Muscle of back (tissue), 11 donors: ENCODE measurements around the gene POLR2C. TPM values are rescaled to one million over a fixed set of nuclear protein-coding genes. Genes with fewer than 3 reads are reported as not detected.

Source experiments
- DNase-seq, 3 donors: peaks; one replicate each; pipeline versions ENCODE4 v3.0.0 to v3.0.0-alpha.2; 2013
- polyA plus RNA-seq, 10 donors: library from polyadenylated mRNA; unstranded; fragments of 120-200 nt; gene quantifications; one replicate each; pipeline ENCODE4 v1.2.1, GENCODE V29; 2013; ENCODE audit not compliant: insufficient read length in 10 of 10

The POLR2C gene
- polyA plus RNA-seq, 10 donors = 41.6 to 53.7 (median 47.0) TPM

GRCh38 chr16:57501492-57501891, 39.0 kb downstream of the POLR2C start:
- no peak for DNase-seq

DNA sequence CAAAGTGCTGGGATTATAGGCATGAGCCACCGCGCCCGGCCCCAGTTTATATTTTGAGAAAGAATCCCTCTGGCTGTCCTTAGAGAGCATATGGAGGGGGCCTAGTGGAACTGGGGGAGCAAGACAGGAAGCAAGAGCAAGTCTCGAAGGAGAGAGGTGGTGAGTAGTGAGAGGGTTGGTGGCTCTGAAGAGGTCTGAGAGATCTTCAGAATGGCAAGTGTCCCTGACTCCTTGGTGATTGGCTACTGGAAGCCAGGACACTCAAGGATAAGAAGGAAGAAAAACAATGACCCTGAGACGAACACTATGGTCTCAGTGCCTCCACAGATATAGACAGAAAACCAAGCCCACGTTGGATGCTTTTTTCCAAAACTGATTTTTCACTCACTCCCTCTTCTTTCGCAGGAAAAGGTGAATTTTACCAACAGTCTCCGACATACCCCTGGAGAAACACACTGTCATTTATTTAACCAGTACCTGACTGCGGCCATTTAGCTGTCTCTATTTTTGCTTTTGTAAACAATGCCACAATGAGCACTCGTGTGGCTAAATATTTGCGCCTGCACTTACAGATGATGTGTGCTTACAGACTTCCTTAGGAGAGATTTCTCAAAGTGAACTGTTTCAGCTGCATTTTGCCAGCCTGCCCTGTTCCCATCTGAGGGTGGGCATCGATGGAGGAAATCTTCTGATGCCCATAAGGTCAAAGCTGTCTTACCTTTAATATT, 39.7 kb downstream of the POLR2C start:
- no peak for DNase-seq

- DNase-seq = no peak
Measured at GRCh38 chr16:57503366-57503765, 40.9 kb downstream of the POLR2C start.

DNA sequence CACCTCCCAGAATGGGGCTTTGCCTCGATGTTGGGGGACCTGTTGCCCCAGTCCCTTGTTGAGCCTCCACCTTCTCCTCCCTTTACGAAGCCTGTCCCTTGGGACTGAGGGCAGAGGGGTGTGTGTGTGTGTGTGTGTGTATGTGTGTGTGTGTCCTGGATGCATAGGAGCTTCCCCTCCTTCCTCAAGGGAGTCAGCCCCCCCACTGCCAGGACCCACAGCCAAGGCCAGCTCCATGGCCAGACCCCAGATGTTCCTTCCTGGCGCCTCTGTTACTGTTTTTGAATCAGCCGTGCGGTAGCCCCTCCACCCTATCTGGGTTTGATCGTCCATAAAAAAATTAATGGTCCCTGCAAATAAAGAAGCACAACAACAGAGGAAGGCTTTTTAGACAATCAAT, 41.5 kb downstream of the POLR2C start:
- DNase-seq = no peak

DNA sequence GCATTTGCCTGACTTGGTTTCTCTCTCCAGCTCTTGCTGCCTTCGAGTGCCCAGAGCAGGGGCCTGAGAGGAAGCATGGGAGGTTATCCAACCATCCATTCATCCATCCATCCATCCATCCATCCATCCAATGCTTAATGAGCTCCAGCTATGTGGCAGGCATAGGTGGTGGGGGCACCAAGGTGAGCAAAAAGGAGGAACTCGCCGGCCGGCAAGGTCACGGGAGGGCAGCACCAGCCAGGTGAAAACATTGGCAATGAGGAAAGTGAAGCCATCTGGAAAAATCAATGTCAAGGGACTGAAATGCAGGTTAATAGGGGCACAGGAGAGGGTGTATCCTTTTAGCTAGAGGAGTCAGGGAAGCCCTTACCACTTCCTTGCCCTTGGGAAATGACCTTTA, 42.0 kb downstream of the POLR2C start:
- no peak for DNase-seq

DNA sequence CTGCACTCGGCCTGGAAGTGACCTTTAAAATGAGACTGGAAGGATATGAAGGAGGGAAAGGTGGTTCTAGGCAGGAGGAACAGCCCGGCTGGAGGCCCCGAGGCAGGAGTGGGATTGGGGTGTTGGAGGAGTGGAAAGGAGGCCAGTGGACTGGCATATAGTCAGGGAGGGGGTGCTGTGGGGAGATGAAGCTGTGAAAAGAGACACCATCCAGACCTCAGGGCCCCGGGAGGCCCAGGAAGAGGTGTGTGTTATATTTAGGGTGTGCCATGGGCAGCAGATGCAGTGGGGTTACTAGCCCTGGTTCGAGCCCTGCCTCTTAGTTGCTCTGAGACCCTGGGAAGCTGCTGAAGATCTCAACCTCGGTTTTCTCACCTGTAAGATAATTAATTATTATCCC, 42.7 kb downstream of the POLR2C start:
- DNase-seq = no peak

DNA sequence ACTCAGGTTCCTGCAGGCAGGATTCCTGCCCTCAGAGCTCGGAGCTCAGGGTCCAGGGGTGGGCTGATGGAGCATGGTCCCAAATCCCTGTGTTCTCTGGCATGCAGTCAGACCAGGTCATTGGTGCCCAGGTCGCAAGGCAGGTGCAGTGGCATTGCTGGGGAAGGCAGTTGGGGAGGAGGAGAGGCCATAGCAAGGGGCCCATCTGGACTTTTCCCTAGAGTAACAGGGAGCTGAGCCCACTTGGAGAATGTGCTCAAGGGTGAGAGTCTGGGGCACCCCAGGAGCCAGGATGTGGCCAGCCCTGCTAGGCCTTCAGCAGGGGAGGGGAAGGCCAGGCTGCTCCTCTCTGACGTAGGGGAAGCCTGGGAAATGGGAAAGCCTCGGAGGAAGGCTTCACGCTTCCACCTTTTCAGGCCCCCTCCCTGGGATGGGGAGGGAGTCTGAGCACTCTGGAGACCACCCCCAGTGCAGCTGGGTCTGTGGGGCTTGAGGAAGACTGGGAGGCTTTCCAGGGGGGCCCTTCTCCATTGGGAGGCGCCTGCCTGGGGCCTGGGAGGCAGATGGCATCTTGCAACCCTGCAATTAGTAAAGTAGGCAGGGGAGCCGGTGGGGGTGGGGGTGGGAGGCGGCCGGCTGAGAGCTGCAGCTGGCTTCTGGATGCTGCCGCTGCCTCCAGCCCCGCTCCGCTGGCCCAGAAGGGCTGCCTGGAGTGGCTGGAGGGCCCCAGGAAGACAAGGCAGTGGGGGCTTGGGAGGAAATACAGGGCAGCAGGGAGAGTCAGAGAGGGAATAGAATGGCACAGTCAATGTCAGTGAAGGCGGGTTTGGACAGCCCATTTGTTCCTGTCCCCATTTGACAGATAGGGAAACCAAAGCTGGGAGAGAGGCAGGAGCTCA, 44.9 kb downstream of the POLR2C start:
- DNase-seq = no peak

- no peak for DNase-seq
Measured at GRCh38 chr16:57508035-57508425, 45.6 kb downstream of the POLR2C start.

GRCh38 chr16:57509231-57509923, 46.9 kb downstream of the POLR2C start:
- no peak for DNase-seq

DNA sequence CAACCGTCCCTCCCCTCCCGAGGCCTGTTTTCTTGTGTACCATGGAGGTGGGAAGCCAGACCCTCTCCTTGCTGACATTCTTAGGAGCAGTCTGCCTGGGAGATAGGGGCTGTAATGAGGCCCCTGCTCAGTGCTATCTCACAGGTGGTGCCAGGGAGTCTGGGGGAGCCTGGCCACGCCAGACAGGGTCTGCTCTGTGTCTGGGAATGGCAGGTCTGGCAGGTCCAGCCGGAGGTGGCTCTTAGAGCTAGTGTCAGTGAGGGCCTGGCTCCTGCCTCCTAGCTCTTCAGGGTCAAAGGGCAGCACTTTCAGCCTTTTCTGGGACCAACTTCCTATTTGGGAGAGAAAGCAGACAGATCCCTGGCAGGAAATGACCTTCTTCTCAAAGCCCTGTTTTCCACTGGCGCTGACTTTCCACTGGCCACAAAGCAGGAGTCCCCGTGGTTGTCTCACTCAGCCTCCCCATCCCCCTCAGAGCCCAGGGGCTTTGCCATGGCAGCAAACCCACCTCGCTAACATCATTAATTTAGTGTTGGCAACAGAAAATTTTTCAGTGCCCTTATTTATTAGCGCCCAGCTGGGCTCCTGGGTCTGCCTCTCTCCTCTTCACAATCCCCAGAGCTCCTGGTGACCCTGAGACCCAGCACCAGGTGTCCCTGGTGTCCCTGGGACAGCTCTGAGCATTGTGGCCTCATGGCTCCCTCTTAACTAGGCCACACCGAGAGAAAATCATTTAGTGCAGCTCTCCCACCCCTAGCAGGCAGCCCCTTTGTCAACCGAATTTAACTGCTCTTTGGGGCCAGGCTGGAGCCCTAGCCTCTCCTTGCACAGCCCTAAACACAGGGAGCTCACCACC, 47.8 kb downstream of the POLR2C start:
- DNase-seq = no peak

GRCh38 chr16:57512296-57513001, 50.0 kb downstream of the POLR2C start:
- DNase-seq = no peak

- no peak for DNase-seq
Measured at GRCh38 chr16:57513371-57514102, 51.1 kb downstream of the POLR2C start.

GRCh38 chr16:57514371-57514770, 51.9 kb downstream of the POLR2C start:
- DNase-seq = no peak

DNA sequence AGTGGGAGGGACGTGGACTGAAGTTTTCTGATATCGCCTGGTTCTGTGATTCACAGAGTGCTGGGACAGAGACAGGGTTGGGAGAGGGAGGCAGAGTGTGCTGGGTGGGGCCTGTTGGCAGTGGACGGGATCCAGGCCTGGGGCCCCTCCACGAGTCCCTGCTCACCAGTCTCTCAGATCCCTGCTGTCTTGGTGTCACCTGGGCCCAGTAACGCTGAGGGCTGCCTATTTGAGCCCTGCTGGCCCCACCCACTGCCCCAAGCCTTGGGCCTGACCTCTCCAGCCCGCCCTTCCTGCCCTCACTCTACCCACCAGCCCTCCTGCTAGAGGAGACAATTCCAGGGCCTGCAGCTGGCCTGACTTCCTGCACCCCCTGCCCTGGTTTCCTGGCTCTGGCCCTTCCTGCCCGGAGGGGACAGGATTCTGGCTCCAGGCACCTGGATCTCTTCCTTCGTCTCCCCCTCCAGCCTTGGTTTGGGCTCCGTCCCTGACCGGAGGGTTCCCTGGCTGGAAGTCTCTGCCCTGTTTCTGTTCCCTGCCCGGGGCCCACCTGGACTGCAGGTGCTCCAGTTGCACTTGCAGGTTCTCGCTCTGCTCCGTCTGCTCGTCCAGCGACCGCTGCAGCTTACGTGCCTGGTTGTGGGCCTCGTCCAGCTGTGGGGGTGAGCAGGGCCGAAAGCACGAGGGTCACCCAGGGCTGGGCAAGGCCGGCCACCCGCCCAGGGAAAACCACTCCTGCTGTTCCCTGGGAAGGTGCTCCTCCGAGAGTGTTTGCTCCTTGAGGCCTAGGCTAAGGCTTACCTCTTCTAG, 52.5 kb downstream of the POLR2C start:
- no peak for DNase-seq

- DNase-seq = no peak
Measured at GRCh38 chr16:57516176-57516725, 53.8 kb downstream of the POLR2C start.

DNA sequence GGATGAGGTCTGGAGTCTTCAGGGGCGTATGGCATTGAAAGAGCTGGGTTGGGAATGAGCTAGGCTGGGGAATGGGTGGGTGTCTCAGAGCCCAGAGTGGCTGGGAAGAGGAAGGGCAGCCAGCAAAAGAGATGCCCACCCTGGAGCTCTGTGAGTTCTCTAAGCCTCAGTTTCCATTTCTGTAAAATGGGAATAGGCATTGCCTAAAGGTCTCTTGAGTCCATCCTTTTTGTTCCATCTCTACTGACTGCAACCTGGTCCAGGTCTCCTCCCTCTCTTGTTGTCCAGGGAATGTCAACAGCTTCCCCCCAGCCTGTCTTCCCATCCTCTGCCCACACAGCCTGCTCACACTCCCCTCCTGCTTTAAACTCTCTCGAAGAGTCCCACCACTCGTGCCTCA, 54.3 kb downstream of the POLR2C start:
- DNase-seq = no peak

GRCh38 chr16:57517397-57518367, 55.2 kb downstream of the POLR2C start:
- DNase-seq = no peak

DNA sequence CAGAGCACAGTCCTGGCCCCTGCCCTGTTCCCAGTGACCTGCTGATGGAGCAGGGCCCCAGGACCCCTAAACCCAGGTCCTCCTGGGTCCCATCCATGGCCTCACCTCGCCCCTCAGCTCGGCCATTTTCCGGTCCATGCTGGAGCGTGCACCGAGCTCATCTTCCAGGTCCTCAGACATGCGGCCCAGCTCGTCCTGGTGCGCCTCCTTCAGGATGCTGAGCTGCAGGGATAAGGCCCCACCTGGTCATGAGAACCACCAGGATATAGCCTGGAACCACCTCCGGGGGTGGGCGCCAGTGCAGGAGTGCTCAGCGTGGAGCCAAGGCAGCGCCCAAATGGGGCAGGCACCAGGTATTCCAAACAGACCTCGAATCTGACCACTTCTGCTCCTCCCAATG, 56.0 kb downstream of the POLR2C start:
- no peak for DNase-seq
